Activated naive CD4-positive, alpha-beta T cell treated with anti-CD3 and anti-CD28 coated beads, Interleukin-2, amount 10 ng/mL, durations not matched to agents 7 days and 5 days (primary cell): ENCODE results near the gene UPP1.
"Not testable (repeated sequence)": the region's sequence is repeated elsewhere in the genome, so short reads cannot be mapped to it uniquely, and the experiment has no call there.

Experiments used
- CTCF ChIA-PET: fragments of 350-600 bp; sonication (Branson Sonifier 250); formaldehyde crosslinking; loops from one replicate; lab custom pipeline; 2021; ENCODE audit warnings: antibody characterized with exemption; lab: Charles Lee
- DNase-seq: peaks from one replicate; pipeline ENCODE4 v3.0.0-alpha.2; 2020
- H3K27ac Mint-ChIP-seq: one replicate; pipeline ENCODE4 v1.8.0; 2021; ENCODE audit warnings: mild to moderate bottlenecking, moderate library complexity, mixed read lengths
- H3K27me3 Mint-ChIP-seq: one replicate; pipeline ENCODE4 v1.8.0; 2021; ENCODE audit warnings: mild to moderate bottlenecking, mixed read lengths
- H3K36me3 Mint-ChIP-seq: one replicate; pipeline ENCODE4 v1.8.0; 2021; ENCODE audit warnings: mixed read lengths
- H3K4me1 Mint-ChIP-seq: one replicate; pipeline ENCODE4 v1.8.0; 2021; ENCODE audit warnings: mixed read lengths
- H3K4me3 Mint-ChIP-seq: one replicate; pipeline ENCODE4 v1.8.0; 2021; ENCODE audit warnings: mild to moderate bottlenecking, moderate library complexity, mixed read lengths
- H3K9me3 Mint-ChIP-seq: one replicate; pipeline ENCODE4 v1.8.0; 2021; ENCODE audit warnings: mixed read lengths

The UPP1 gene

GRCh38 chr7:48109848-48110663, 21.0 kb downstream of the UPP1 start:
- H3K36me3 Mint-ChIP-seq = peaks cover 46% of the 10 kb centered on the region
- H3K27ac Mint-ChIP-seq = peak overlapping the region; percentile 74
- CTCF ChIA-PET = interaction anchor here (0.7 to 7.3 kb wide), 33 partner anchors 9 to 466 kb away, joined by 3 to 84 read pairs (median 4); partner anchors contain the start of genes PKD1L1 and UPP1
- no peaks in the 10 kb centered on the region for H3K27me3 Mint-ChIP-seq
- H3K9me3 Mint-ChIP-seq = no peaks in the 10 kb centered on the region
- peak; percentile 94 for DNase-seq
- no peak overlapping the region for H3K4me3 Mint-ChIP-seq
- H3K4me1 Mint-ChIP-seq = peaks cover 21% of the 10 kb centered on the region

DNA sequence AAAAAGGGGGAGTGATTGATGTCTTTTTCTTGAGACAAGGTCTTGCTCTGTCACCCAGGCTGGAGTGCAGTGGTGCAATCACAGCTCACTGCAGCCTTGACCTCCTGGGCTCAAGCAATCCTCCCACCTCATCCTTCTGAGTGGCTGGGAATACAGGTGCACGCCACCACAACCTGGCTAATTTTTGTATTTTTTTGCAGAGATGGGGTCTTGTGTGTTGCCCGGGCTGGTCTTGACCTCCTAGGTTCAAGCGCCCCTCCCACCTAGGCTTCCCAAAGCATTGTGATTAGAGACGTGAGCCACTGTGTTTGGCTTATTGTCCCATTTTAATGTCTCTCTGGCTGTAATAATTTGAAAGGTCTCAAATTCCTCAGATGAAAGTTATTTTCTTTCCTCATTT, 21.8 kb downstream of the UPP1 start:
- CTCF ChIA-PET = interaction anchor here (0.7 to 7.3 kb wide), 31 partner anchors 9 to 467 kb away, joined by 3 to 84 read pairs (median 5); partner anchors contain the start of genes PKD1L1 and UPP1
- H3K9me3 Mint-ChIP-seq = no peaks in the 10 kb centered on the region
- H3K4me3 Mint-ChIP-seq = no peak overlapping the region
- H3K36me3 Mint-ChIP-seq = peaks cover 38% of the 10 kb centered on the region
- no peak for DNase-seq
- peaks cover 19% of the 10 kb centered on the region for H3K4me1 Mint-ChIP-seq
- H3K27ac Mint-ChIP-seq = no peak overlapping the region
- H3K27me3 Mint-ChIP-seq = no peaks in the 10 kb centered on the region

GRCh38 chr7:48111596-48111995, 22.5 kb downstream of the UPP1 start:
- CTCF ChIA-PET = interaction anchor here (1.3 to 3.1 kb wide), 4 partner anchors 40 to 133 kb away, joined by 4 to 23 read pairs (median 9); no protein-coding TSS in a partner anchor
- H3K27ac Mint-ChIP-seq = no peak overlapping the region
- H3K27me3 Mint-ChIP-seq = no peaks in the 10 kb centered on the region
- H3K4me3 Mint-ChIP-seq = no peak overlapping the region
- peaks cover 32% of the 10 kb centered on the region for H3K36me3 Mint-ChIP-seq
- DNase-seq = no peak
- H3K4me1 Mint-ChIP-seq = peaks cover 19% of the 10 kb centered on the region
- H3K9me3 Mint-ChIP-seq = no peaks in the 10 kb centered on the region

DNA sequence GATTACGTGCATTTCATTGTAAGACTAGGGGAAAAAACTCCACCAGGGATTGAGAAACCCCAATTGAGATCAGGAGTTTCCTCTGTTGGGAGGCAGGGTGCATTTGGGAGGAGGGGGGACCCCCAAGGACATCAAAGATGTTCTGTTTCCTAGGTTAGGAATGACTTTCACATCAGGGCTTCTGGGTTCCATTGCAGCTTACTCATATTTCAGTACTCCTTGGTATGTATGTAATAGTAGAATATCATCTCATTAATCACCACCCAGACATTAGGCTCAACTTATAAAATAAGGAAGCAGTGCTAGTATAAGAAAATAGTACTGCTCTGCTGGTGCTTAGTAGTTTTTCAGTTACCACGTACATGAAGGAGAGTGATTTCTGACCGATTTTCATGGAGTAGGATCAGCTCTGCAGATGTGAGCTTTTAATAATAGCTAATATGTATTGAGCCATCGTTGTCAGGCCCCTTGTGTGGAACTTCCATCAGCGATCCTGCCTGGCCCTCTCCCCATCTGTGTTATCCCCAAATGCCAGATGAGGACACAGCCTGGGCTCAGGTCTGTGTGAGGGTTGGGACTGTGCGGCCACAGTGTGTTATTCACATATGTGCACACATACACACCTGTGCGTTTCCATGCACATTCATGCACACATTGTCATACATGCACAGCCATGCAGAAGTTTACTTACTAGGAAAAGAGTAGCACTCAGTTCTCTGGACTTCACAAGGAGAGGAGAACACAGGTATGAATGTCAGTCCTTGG, 23.5 kb downstream of the UPP1 start:
- no peaks in the 10 kb centered on the region for H3K27me3 Mint-ChIP-seq
- H3K4me3 Mint-ChIP-seq = no peak overlapping the region
- no peak for DNase-seq
- peaks cover 25% of the 10 kb centered on the region for H3K36me3 Mint-ChIP-seq
- H3K27ac Mint-ChIP-seq = no peak overlapping the region
- CTCF ChIA-PET = interaction anchor here (0.8 to 1.7 kb wide), 2 partner anchors 121 to 125 kb away, joined by 3 to 7 read pairs; no protein-coding TSS in a partner anchor
- H3K9me3 Mint-ChIP-seq = no peaks in the 10 kb centered on the region
- peaks cover 19% of the 10 kb centered on the region for H3K4me1 Mint-ChIP-seq

- H3K27ac Mint-ChIP-seq = no peak overlapping the region
- H3K9me3 Mint-ChIP-seq = no peaks in the 10 kb centered on the region
Observed at GRCh38 chr7:48113275-48113674, 24.2 kb downstream of the UPP1 start.

DNA sequence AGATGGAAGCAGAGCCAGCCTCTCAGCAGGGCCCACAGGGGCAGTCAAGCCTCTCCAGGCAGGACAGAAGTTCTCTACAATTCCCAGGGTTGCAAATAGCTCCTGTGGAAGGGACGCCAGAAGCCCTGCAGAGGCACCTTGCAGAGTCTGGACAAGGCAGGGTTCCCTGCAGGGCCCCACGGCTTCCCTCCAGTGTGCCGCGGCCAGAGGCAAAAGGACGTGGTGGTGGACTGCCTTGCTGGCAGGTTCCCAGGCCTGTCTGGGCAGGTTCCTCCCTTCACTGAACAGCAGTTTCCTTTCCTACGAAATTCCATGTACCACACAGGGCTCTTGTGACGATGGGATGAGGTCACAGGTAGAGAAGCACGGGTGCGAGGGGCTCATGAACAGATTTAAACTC, 25.1 kb downstream of the UPP1 start:
- H3K27ac Mint-ChIP-seq = no peak overlapping the region
- no peaks in the 10 kb centered on the region for H3K9me3 Mint-ChIP-seq
- H3K4me1 Mint-ChIP-seq = peaks cover 17% of the 10 kb centered on the region
- no peaks in the 10 kb centered on the region for H3K27me3 Mint-ChIP-seq
- H3K4me3 Mint-ChIP-seq = no peak overlapping the region
- no peak for DNase-seq
- peaks cover 11% of the 10 kb centered on the region for H3K36me3 Mint-ChIP-seq
- CTCF ChIA-PET = interaction anchor here (1.9 kb wide), 1 partner anchor 123 kb away, joined by 11 read pairs; no protein-coding TSS in a partner anchor

More at GRCh38 chr7:48113275-48113674, 24.2 kb downstream of the UPP1 start:
- CTCF ChIA-PET = interaction anchor here (1.7 to 1.9 kb wide), 2 partner anchors 121 to 122 kb away, joined by 7 to 11 read pairs; no protein-coding TSS in a partner anchor
- Mint-ChIP-seq H3K4me1 (peaks cover 19% of the 10 kb centered on the region), H3K27me3 (no peaks in the 10 kb centered on the region), H3K36me3 (peaks cover 18% of the 10 kb centered on the region), H3K4me3 (no peak overlapping the region)
- no peak for DNase-seq

DNA sequence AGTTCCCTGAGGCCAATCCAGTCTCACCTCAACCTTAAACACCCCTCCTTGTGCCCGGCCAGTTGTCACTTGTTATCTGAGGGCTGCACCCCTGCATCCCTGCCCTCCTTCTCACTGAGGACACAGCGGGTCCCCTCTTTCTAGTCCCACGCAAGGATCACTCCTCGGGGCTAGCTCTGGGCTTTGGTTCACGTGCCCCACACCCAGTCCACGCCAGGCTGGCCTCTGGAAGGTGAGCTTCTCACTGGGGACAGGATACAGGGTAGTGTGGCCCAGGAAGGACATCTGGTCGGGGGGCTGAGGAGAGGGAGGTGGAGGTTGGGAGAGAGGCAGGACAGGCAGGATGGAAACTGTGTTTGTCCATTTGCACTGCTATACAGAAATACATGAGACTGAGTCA, 25.5 kb downstream of the UPP1 start:
- no peaks in the 10 kb centered on the region for H3K9me3 Mint-ChIP-seq
- no peaks in the 10 kb centered on the region for H3K27me3 Mint-ChIP-seq
- peaks cover 6% of the 10 kb centered on the region for H3K36me3 Mint-ChIP-seq
- CTCF ChIA-PET = interaction anchor here (1.9 kb wide), 1 partner anchor 123 kb away, joined by 11 read pairs; no protein-coding TSS in a partner anchor
- no peak overlapping the region for H3K27ac Mint-ChIP-seq
- H3K4me3 Mint-ChIP-seq = no peak overlapping the region
- peaks cover 14% of the 10 kb centered on the region for H3K4me1 Mint-ChIP-seq
- DNase-seq = no peak

- CTCF ChIA-PET = no interaction called here
- no peak overlapping the region for H3K4me3 Mint-ChIP-seq
- peaks cover 2% of the 10 kb centered on the region for H3K4me1 Mint-ChIP-seq
- H3K27me3 Mint-ChIP-seq = no peaks in the 10 kb centered on the region
- DNase-seq = no peak
- H3K9me3 Mint-ChIP-seq = no peaks in the 10 kb centered on the region
- H3K27ac Mint-ChIP-seq = no peak overlapping the region
- no peaks in the 10 kb centered on the region for H3K36me3 Mint-ChIP-seq
Observed at GRCh38 chr7:48116043-48116442, 27.0 kb downstream of the UPP1 start.

- Mint-ChIP-seq H3K4me1 (no peaks in the 10 kb centered on the region), H3K27me3 (peaks cover 4% of the 10 kb centered on the region), H3K9me3 (no peaks in the 10 kb centered on the region), H3K36me3 (no peaks in the 10 kb centered on the region), H3K27ac (no peak overlapping the region), H3K4me3 (no peak overlapping the region)
- DNase-seq = no peak
- CTCF ChIA-PET = interaction anchor here (0.5 kb wide), 1 partner anchor 58 kb away, joined by 3 read pairs; no protein-coding TSS in a partner anchor
Observed at GRCh38 chr7:48118041-48118440, 29.0 kb downstream of the UPP1 start.

DNA sequence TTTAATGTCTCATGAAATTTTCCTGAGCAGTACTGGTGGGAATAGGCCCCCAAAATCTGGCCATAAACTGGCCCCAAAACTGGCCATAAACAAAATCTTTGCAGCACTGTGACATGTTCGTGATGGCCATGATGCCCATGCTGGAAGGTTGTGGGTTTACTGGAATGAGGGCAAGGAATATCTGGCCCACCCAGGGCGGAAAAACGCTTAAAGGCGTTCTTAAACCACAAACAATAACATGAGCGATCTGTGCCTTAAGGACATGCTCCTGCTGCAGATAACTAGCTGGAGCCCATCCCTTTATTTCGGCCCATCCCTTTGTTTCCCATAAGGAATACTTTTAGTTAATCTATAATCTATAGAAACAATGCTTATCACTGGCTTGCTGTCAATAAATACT, 31.5 kb downstream of the UPP1 start:
- CTCF ChIA-PET = interaction anchor here (1.1 to 3.5 kb wide), 2 partner anchors 10 to 152 kb away, joined by 3 to 15 read pairs; no protein-coding TSS in a partner anchor
- not testable (repeated sequence) for H3K4me1 Mint-ChIP-seq, H3K9me3 Mint-ChIP-seq, DNase-seq, H3K4me3 Mint-ChIP-seq, H3K36me3 Mint-ChIP-seq, H3K27ac Mint-ChIP-seq
- H3K27me3 Mint-ChIP-seq = peaks cover 12% of the 10 kb centered on the region

DNA sequence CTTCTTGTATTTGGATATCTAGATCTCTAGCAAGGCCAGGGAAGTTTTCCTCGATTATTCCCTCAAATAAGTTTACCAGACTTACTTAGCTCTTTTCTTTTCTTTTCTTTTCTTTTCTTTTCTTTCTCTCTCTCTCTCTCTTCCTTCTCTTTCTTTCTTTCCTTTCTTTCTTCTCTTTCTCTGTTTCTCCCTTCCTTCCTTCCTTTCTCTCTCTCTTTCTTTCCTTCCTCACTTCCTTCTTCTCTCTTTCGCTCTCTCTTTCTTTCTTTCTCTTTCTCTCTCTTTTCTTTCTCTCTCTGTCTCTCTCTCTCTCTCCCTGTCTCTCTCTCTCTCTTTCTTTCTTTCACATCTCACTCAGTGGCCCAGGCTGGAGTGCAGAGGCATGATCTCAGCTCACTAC, 37.0 kb downstream of the UPP1 start:
- Mint-ChIP-seq H3K27ac (no peak overlapping the region), H3K36me3 (no peaks in the 10 kb centered on the region), H3K9me3 (no peaks in the 10 kb centered on the region), H3K4me1 (no peaks in the 10 kb centered on the region), H3K4me3 (no peak overlapping the region), H3K27me3 (peaks cover 27% of the 10 kb centered on the region)
- DNase-seq = no peak
- CTCF ChIA-PET = no interaction called here

DNA sequence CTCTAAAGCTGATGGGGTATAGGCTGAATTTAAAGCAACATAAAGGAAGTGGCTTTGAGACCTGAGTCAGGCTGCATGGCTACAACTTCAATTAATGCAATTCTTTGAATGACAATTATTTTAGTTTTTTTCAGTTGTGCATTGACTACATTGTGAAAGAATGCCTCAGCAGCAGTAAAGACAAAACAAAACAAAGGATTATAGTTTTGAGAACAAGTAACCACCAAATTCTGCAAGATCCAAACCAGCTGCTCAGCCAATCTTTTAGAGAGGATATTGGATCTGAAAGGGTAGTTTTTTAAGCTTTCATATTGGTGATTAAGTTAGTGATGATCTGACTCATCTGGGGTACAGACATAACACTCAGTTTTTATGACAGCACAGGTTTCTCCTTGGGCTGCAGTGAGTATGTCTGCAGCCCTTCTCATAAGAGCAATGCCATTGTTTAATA, 41.6 kb downstream of the UPP1 start:
- DNase-seq = no peak
- CTCF ChIA-PET = interaction anchor here (1.2 to 1.4 kb wide), 2 partner anchors 14 to 186 kb away, joined by 3 to 4 read pairs; no protein-coding TSS in a partner anchor
- Mint-ChIP-seq H3K27ac (no peak overlapping the region), H3K36me3 (no peaks in the 10 kb centered on the region), H3K4me3 (no peak overlapping the region), H3K9me3 (no peaks in the 10 kb centered on the region), H3K27me3 (peaks cover 15% of the 10 kb centered on the region), H3K4me1 (no peaks in the 10 kb centered on the region)

DNA sequence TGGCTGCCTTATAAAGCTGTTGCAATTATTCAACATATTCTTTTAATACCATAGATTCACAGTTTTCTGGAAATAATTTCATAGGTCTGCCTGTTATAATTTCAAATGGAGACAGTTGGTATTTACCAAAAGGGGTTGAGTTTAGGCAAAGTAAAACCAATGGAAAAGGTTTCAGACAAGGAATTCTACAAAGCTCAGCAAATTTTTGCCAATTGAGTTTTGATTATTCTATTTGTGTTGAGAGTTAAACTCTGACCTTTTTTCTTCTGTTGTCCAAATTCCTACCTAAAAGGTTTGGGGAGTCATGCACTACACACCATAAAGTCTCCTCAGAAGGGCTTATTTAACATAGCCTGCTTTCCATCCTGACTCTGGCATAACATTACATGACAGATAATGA, 43.7 kb downstream of the UPP1 start:
- no peak overlapping the region for H3K27ac Mint-ChIP-seq
- H3K4me1 Mint-ChIP-seq = no peaks in the 10 kb centered on the region
- H3K4me3 Mint-ChIP-seq = no peak overlapping the region
- peaks cover 3% of the 10 kb centered on the region for H3K27me3 Mint-ChIP-seq
- no peaks in the 10 kb centered on the region for H3K9me3 Mint-ChIP-seq
- CTCF ChIA-PET = interaction anchor here (1.4 kb wide), 1 partner anchor 188 kb away, joined by 4 read pairs; no protein-coding TSS in a partner anchor
- no peaks in the 10 kb centered on the region for H3K36me3 Mint-ChIP-seq
- DNase-seq = no peak

- no peaks in the 10 kb centered on the region for H3K27me3 Mint-ChIP-seq
- CTCF ChIA-PET = interaction anchor here (0.6 to 1.1 kb wide), 2 partner anchors 15 to 151 kb away, joined by 3 read pairs; no protein-coding TSS in a partner anchor
- no peaks in the 10 kb centered on the region for H3K9me3 Mint-ChIP-seq
- no peak for DNase-seq
- no peak overlapping the region for H3K4me3 Mint-ChIP-seq
- no peak overlapping the region for H3K27ac Mint-ChIP-seq
- H3K36me3 Mint-ChIP-seq = no peaks in the 10 kb centered on the region
- peaks cover 8% of the 10 kb centered on the region for H3K4me1 Mint-ChIP-seq
Observed at GRCh38 chr7:48139459-48139858, 50.4 kb downstream of the UPP1 start.
